Fibroblast of pulmonary artery (primary cell): ENCODE results near the gene TCTN2.

ENCODE experiments used
- DNase-seq: peaks from one replicate; pipeline ENCODE4 v3.0.0-alpha.2; 2010; ENCODE audit warnings: low read depth
- H3K4me3 ChIP-seq: replicated peaks from 2 replicates; pipeline ENCODE4 v1.5.1; 2011; ENCODE audit warnings: low read depth, mild to moderate bottlenecking, control low read depth, low read length, moderate library complexity
- TF ChIP-seq, protein P1 (sequence below): IDR thresholded peaks from 2 replicates; pipeline ENCODE4 v1.5.1; 2011; ENCODE audit warnings: mild to moderate bottlenecking, control low read depth, low read length, inconsistent platforms; ENCODE audit errors: missing control alignments

TCTN2 gene

DNA sequence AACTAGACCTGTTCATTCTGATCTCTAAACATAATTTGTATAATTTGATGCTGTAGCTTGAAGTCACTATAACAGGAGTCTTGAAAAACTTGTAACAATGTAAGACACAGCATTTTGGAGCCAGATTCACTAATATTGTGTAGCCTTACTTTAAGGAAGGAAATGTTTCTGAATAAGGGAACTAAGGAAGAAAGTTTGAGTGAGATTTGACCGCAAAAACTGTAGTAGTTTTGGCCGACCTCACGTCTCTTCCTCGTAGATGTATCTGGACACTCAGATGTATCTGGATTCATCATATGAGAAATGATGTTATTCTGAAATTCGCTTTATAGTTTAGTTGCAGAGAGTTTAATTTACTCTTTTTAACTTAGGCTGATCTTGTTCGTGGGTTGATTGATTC, 77.2 kb downstream of the TCTN2 start:
- no peak for DNase-seq
- TF ChIP-seq, protein P1, sequence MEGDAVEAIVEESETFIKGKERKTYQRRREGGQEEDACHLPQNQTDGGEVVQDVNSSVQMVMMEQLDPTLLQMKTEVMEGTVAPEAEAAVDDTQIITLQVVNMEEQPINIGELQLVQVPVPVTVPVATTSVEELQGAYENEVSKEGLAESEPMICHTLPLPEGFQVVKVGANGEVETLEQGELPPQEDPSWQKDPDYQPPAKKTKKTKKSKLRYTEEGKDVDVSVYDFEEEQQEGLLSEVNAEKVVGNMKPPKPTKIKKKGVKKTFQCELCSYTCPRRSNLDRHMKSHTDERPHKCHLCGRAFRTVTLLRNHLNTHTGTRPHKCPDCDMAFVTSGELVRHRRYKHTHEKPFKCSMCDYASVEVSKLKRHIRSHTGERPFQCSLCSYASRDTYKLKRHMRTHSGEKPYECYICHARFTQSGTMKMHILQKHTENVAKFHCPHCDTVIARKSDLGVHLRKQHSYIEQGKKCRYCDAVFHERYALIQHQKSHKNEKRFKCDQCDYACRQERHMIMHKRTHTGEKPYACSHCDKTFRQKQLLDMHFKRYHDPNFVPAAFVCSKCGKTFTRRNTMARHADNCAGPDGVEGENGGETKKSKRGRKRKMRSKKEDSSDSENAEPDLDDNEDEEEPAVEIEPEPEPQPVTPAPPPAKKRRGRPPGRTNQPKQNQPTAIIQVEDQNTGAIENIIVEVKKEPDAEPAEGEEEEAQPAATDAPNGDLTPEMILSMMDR = no peak
- H3K4me3 ChIP-seq = no peak overlapping the region

DNA sequence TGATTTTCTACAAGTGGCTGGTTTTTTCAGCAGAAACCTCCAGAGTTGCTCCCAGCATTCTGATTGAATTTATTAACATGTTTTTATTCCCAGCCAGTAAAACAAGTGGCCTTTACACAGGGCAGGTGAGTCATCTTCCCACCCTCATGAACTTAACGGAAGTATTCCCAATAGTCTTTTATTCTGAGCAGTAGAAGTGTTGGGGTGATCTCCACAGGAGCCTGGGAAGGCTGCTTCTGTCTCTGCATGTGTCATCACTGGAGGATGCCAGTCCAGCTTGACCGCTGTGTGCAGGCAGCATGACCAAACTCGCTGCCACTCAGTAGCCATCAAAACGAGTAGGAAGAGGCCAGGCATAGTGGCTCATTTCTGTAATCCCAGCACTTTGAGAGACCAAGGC, 77.7 kb downstream of the TCTN2 start:
- H3K4me3 ChIP-seq = no peak overlapping the region
- TF ChIP-seq, protein P1 = no peak
- no peak for DNase-seq

DNA sequence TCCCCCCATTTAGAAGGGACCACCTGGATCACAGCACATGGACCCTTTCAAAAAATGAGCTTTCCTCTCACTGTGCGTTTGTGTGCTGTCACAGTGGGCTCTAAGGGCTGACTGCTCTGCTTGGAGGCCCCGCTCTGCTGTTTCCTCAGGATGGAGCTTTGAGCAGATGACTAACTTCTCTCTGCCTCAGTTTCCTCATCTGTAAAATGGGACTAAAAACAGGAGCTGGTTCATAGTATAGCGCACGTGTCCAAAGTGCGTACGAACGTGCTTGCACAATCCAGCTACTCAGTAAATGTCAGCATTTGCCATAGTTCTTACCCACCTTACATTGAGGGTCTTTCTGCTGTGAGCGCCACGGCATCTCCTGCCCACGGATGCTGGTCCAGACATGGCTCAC, 78.4 kb downstream of the TCTN2 start:
- no peak overlapping the region for H3K4me3 ChIP-seq
- TF ChIP-seq, protein P1 = no peak
- no peak for DNase-seq

DNA sequence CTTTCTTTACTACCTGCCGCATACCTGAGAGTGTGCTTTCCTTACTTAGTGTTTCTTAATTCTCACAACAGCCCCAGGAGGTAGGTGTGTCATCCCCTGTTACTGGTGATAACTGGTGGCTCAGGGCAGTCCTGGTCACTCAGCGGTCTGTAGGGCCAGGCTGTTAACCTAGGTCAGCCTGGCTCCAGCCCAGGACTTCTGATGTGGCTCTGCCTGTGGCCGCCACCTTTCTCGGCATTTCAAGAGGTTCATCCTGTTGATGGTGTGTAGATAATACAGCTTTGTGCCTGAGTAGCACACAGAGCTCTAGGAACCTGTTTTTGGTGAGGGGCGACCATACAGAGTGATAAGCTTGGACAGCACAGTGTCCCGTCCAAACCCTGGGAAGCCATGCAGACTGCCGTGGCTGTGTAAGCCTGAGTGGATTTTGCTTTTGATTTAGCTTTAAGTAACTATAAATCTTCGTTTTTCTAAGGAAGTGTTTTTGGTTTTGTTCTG, 79.3 kb downstream of the TCTN2 start:
- DNase-seq = no peak
- TF ChIP-seq, protein P1 = no peak
- H3K4me3 ChIP-seq = no peak overlapping the region

DNA sequence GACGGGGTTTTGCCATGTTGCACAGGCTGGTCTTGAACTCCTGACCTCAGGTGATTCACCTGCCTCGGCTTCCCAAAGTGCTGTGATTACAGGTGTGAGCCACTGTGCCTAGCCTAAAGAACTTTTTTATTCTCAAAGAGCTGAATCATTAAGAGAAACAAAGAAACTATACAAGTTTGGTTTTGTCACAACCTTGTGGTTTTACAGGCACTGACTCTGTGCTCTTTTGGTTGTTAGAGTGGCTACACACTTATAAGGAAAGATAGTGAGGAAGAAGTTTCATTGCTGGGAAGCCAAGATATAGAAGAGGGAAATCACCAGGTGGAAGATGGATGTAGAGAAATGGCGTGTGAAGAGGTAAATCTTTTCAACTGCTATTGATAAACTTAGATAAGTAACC, 81.1 kb downstream of the TCTN2 start:
- no peak for DNase-seq
- H3K4me3 ChIP-seq = no peak overlapping the region
- TF ChIP-seq, protein P1 = no peak

DNA sequence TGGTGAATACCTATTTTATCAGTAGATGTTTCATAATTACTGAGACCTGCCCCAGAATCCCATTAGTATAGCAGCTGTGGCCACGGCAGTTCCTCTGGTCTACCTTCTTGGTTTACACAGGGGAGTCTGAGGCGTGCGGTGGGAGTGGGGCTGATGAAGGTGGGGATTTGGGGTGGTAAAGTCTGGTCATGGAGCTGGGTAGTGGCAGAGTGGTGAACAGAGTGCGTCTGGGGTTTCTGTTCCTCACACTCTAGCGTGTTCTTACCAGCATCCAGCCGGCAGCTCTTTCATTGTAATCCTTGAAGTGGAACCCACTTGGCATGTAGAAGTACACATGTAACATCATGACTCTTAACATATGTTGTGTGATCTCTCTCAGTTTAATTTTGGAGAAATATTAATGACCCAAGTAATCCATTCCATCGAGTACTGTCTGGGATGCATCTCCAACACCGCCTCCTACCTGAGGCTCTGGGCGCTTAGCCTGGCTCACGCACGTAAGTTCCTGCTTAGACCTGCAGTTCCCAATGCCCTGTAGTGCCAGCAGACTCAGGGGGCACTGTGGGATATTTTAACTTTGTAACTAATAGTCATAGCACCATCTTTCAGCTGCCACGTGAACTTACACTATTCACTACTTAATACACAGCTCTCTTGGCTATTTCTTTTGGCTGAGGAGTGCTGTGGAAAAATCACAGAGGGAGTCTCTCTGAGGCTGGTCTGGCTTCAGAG, 83.3 kb downstream of the TCTN2 start:
- TF ChIP-seq, protein P1 = no peak
- no peak overlapping the region for H3K4me3 ChIP-seq
- no peak for DNase-seq

DNA sequence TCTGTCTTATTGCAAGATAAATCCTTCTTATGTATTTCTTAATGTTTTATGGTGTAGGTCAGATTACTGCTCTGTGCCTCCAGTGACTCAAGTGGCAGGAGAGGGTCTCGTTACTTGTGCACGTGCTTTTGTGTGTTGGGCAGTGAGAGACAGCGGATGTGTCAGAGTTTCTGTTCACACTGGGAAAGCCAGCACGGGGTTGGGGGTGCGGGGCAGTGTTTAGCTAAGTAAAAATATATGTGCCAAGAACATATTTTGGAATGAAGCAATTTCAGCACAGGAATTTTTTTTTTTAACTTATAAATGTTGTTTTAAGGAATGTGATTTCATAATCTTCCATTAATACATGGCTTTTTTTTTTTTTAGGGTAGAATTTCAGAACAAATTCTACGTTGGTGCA, 86.6 kb downstream of the TCTN2 start:
- TF ChIP-seq, protein P1 = no peak
- peak; percentile 76 for DNase-seq
- H3K4me3 ChIP-seq = no peak overlapping the region
